ENCODE measurements around the gene MRTFA.
A peak's percentile ranks its signal among the peaks of the same experiment; 100 is the strongest.

MRTFA gene

DNA sequence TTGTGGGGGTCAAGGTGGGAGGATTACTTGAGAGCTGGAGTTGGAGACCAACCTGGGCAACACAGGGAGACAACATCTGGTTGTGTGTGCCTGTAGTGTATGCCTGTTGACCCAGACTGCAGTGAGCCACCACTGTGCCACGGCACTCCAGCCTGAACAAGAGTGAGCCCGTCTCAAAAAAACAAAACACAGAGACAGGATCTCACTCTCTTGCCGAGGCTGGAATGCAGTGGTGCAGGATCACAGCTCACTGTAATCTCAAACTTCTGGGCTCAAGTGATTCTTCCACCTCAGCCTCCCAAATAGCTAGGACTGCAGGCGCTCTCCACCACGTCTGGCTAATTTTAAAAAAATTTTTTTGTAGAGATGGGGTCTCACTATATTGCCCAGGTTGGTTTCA lies 153.6 kb downstream of the MRTFA start:
- H3K27ac ChIP-seq, result no peak overlapping the region
- no peak for TF ChIP-seq ZFX (IDR thresholded peaks at IDR 0.05; ENCODE audit: borderline replicate concordance)
- TF ChIP-seq, protein P1, sequence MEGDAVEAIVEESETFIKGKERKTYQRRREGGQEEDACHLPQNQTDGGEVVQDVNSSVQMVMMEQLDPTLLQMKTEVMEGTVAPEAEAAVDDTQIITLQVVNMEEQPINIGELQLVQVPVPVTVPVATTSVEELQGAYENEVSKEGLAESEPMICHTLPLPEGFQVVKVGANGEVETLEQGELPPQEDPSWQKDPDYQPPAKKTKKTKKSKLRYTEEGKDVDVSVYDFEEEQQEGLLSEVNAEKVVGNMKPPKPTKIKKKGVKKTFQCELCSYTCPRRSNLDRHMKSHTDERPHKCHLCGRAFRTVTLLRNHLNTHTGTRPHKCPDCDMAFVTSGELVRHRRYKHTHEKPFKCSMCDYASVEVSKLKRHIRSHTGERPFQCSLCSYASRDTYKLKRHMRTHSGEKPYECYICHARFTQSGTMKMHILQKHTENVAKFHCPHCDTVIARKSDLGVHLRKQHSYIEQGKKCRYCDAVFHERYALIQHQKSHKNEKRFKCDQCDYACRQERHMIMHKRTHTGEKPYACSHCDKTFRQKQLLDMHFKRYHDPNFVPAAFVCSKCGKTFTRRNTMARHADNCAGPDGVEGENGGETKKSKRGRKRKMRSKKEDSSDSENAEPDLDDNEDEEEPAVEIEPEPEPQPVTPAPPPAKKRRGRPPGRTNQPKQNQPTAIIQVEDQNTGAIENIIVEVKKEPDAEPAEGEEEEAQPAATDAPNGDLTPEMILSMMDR (IDR thresholded peaks at IDR 0.05), result no peak

DNA sequence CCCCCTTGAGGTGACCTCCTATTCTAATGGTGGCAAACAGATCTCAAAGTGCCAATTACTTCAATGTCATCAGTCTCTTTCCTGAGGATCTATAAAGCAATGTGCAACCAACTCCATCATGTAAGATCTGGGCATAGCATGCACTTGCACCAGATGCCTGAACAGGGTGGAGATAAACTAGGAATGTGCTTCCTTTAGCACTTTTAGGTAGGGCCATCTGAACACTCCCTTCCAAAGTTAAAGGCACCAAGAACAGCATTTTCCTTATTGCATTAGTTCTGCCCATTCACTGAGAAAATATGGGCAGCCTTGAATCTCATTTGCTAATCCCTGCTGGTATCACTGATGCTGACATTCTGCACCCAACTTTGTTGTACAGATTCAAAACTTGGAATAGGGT lies 154.1 kb downstream of the MRTFA start:
- TF ChIP-seq, protein P1 (IDR thresholded peaks at IDR 0.05), result no peak
- TF ChIP-seq ZFX (IDR thresholded peaks at IDR 0.05; ENCODE audit: borderline replicate concordance), result no peak
- H3K27ac ChIP-seq, result no peak overlapping the region

DNA sequence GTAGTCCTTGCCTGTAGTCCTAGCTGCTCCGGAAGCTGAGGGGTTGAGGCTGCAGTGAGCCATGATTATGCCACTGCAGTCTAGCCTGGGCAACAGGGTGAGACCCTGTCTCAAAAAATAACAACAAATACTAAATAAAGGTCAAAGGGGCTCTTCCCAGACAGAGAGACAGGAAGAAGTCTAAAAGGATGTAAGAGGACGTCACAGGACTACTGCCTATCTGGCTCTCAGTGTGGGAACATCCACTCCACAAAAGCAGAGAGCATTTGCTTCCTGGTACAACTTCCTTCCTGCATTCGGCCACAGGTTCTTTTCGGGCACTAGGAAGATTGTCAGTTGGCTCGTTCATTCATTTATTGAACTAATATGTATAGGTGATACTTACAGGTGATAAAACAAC lies 155.5 kb downstream of the MRTFA start:
- no peak overlapping the region for H3K27ac ChIP-seq
- TF ChIP-seq ZFX (IDR thresholded peaks at IDR 0.05; ENCODE audit: borderline replicate concordance), result no peak
- TF ChIP-seq, protein P1 (IDR thresholded peaks at IDR 0.05), result no peak

DNA sequence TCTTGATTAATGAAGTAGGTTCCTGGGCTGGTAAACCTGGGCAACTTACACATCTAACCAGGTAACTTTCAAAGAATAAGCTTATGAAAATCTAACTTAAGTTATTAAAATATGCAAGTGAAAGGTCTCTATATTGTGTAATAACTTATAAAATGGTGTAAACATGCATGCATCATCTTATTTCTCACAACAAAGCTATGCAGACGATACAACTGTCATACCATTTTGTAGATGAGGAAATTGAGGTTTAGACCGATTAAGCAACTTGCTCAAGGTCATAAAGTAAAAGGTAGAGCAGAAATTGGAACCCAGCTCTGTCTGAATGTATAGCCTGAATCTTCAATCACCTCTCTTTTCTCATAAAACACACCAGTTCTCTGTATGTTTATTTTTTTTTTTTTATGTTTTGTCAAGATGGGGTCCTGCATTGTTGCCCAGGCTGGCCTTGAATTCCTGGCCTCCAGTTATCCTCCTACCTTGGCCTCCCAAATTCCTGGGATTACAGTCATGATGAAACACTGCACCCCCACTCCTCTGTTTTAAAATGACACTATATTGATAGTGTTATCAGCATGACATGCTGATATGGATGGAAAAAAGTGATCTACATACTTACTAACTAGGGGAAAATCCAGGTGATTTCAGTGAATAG lies 156.5 kb downstream of the MRTFA start:
- H3K27ac ChIP-seq, result no peak overlapping the region
- TF ChIP-seq, protein P1 (IDR thresholded peaks at IDR 0.05), result no peak
- TF ChIP-seq ZFX (IDR thresholded peaks at IDR 0.05; ENCODE audit: borderline replicate concordance), result no peak

DNA sequence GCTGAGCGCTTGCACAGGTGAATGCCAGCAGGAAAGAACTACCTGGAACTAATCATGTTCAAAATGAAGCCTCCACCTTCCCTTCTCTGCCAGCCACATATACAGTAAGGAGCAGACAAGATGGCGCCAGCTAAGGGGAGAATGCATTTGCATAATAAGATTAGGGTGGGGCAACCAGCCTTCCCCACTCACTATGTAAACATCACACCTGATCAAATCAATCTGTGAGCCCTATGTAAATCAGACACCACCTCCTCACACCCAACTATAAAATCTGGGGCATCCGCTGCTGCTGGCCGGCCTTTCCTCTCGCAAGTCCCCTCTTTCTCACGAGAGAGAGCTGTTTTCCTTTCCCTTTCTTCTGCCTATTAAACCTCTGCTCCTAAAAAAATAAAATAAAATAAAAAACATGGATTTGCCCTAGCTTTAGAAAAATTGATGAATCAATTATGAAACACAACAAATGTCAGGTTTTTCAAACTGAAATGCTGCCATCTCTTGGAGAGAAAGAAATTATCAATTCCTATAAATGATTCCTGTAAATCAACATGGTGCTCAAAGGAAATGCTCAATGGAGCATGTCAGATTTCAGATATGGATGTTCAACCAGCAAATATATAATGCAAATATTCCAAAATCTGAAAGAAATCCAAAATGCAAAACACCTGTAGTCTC lies 157.3 kb downstream of the MRTFA start:
- no peak overlapping the region for H3K27ac ChIP-seq
- no peak for TF ChIP-seq ZFX (IDR thresholded peaks at IDR 0.05; ENCODE audit: borderline replicate concordance)
- TF ChIP-seq, protein P1 (IDR thresholded peaks at IDR 0.05), result peak; percentile 16; the same call in 1 of the 2 replicates

DNA sequence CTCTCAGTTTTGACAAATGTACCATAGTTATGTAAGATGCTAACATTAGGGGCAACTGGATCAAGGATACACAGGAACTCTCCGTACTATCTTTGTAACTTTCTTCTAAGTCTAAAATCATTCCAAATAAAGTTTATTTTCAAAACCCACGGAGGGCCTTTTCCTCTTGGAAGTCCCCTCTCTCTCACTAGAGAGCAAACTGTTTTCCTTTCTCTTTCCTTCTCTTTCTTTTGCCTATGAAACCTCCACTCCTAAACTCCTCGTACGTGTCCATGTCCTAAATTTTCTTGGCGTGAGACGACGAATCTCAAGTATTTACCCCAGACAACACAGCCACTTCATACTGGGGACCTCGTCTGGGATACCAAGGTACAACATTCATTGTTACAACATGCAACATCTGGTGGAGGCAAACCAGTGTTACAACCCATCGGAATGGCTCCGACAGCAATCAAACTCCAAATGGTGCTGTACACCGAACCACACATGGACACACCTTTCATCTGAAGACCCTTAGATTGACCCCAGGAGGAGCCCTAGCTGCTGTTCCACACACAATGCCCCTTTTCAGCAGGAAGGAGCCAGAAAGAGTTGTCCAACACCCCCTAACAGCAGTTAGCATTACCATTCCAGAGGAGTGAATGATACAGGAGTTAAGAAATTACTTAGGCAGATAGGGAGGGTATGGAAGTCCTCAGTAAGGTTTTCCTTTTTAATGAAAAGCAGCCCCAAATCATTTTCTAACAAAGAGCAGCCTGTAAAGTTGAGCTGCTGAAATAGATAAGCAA lies 158.0 kb downstream of the MRTFA start:
- TF ChIP-seq ZFX (IDR thresholded peaks at IDR 0.05; ENCODE audit: borderline replicate concordance), result no peak
- TF ChIP-seq, protein P1 (IDR thresholded peaks at IDR 0.05), result no peak
- no peak overlapping the region for H3K27ac ChIP-seq

Measured in 22Rv1 (cell line).